GM12878 (cell line): ENCODE measurements around the gene DPP9.

Source experiments
- EGR1 ChIP-seq, 2 experiments: IDR thresholded peaks; 1 replicate in 1 of 2; 2 replicates in 1 of 2; pipeline ENCODE4 v1.6.1; 2011 to 2012; ENCODE audit warnings: low read depth in 2 of 2, low read length in 2 of 2, borderline replicate concordance in 1 of 2, mild to moderate bottlenecking in 1 of 2, moderate library complexity in 1 of 2
- GABPA ChIP-seq: IDR thresholded peaks from 2 replicates; pipeline ENCODE4 v1.6.1; 2014; ENCODE audit warnings: antibody characterized with exemption, low read depth, mild to moderate bottlenecking, inconsistent platforms
- MYC ChIP-seq: IDR thresholded peaks from 2 replicates; pipeline ENCODE4 v1.6.1; 2011; ENCODE audit warnings: mild to moderate bottlenecking, low read length, moderate library complexity, inconsistent platforms; ENCODE audit not compliant: insufficient read depth, insufficient replicate concordance, insufficient read length, severe bottlenecking

DNA sequence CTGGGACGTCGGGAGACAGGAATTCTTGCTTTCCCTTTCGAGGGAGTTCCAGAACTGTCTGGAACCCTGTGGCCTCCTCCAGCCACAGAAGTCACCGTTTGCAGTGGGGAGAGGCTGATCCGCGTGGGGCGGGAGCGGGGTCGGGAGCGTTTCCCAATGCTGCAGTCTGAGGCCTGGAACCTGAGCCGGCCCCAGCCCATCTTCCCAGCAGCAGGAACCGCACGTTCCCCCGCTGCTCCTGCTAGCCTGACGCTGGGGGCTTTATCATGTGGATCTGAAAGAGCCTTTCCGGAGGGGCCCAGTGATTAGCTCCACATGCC, 13.4 kb downstream of the DPP9 start:
- TF ChIP-seq EGR1 (IDR thresholded peaks at IDR 0.05; ENCODE audit: borderline replicate concordance in 1 of 2, low read depth in 2 of 2, low read length in 2 of 2) (no peak), GABPA (no peak), MYC (no peak)
